Astrocyte (in vitro differentiated cells and primary cell): ENCODE measurements around the gene DUSP10.

ENCODE experiments used
- EZH2 ChIP-seq: IDR thresholded peaks from 2 replicates; pipeline ENCODE4 v1.6.1; 2012; ENCODE audit warnings: mild to moderate bottlenecking, low read length, inconsistent platforms; ENCODE audit not compliant: insufficient read depth
- TF ChIP-seq, protein P1 (sequence below): IDR thresholded peaks from 2 replicates; pipeline ENCODE4 v1.5.1; 2011; ENCODE audit warnings: low read depth, mild to moderate bottlenecking, inconsistent platforms, low read length, moderate library complexity; ENCODE audit not compliant: insufficient read depth

- TF ChIP-seq, protein P1, sequence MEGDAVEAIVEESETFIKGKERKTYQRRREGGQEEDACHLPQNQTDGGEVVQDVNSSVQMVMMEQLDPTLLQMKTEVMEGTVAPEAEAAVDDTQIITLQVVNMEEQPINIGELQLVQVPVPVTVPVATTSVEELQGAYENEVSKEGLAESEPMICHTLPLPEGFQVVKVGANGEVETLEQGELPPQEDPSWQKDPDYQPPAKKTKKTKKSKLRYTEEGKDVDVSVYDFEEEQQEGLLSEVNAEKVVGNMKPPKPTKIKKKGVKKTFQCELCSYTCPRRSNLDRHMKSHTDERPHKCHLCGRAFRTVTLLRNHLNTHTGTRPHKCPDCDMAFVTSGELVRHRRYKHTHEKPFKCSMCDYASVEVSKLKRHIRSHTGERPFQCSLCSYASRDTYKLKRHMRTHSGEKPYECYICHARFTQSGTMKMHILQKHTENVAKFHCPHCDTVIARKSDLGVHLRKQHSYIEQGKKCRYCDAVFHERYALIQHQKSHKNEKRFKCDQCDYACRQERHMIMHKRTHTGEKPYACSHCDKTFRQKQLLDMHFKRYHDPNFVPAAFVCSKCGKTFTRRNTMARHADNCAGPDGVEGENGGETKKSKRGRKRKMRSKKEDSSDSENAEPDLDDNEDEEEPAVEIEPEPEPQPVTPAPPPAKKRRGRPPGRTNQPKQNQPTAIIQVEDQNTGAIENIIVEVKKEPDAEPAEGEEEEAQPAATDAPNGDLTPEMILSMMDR = no peak
- TF ChIP-seq EZH2 = no peak
Measured at GRCh38 chr1:221680085-221680484, 61.8 kb downstream of the DUSP10 start.
